ENCODE data around the gene TANGO2.
A peak's percentile ranks its signal among the peaks of the same experiment; 100 is the strongest.
"Not testable (repeated sequence)": the region's sequence is repeated elsewhere in the genome, so short reads cannot be mapped to it uniquely, and the experiment has no call there.

Gene TANGO2

DNA sequence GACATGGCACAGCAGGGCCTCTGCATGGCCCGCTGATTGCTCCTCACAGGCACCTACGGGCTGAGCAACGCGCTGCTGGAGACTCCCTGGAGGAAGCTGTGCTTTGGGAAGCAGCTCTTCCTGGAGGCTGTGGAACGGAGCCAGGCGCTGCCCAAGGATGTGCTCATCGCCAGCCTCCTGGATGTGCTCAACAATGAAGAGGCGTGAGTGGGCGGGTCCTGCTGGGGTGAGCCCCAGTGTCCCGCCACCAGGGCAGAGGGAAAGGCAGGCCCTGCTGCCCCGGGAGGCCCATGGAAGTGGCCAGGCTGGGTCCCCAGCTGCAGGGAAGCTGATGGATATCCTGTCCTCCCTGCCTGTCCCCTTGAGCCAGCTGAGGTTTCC, 40.6 kb downstream of the TANGO2 start:
- DNase-seq (ENCODE audit: low read depth in 2 of 3, low spot score in 2 of 3), result no peak

DNA sequence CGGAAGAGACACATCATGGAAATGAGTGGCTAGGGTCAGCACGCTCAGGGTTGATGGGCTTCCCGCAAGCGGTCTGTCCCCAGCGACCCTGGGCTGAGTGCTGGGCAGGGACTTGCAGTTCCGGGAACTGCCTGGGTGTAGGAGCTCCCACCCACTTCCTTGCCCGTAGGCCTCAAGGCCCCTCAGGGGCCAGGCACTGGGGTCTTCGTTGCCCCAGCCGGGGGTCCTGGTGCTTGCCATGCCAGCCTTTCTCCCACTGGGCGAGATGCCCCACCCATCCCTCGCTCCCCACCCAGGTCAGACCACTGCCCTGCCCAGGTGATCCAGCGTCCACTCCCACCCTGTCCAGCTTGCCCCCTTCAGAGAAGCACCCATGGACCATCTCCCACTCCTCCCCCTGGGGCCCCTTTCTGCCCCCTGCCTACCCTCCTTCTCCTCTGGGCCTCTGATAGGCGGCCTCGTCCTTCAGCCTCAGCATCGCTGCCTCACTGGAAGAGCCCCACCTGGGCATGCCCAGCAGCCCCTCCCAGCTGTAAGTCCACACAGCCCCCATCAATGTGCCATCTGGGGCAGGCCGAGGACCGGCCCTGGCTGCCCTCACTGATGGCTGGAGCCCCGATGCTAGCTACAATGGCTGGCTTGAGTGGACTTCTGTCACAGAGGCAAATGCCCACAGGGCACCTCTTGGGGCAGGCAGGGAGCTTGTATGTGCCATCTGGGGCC, 41.3 kb downstream of the TANGO2 start:
- no peak for DNase-seq (ENCODE audit: low read depth in 2 of 3, low spot score in 2 of 3)

DNA sequence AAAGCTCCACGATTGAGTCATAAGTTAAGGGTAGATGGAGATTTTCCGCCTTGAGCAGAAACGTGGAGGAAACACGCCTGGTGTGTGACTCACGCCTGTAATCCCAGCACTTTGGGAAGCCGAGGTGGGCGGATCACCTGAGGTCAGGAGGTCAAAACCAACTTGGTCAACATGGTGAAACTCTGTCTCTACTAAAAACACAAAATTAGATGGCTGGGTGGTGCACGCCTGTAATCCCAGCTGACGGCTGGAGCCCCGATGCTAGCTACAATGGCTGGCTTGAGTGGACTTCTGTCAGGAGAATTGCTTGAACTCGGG, 41.8 kb downstream of the TANGO2 start:
- DNase-seq (ENCODE audit: low read depth in 2 of 3, low spot score in 2 of 3), result no peak

DNA sequence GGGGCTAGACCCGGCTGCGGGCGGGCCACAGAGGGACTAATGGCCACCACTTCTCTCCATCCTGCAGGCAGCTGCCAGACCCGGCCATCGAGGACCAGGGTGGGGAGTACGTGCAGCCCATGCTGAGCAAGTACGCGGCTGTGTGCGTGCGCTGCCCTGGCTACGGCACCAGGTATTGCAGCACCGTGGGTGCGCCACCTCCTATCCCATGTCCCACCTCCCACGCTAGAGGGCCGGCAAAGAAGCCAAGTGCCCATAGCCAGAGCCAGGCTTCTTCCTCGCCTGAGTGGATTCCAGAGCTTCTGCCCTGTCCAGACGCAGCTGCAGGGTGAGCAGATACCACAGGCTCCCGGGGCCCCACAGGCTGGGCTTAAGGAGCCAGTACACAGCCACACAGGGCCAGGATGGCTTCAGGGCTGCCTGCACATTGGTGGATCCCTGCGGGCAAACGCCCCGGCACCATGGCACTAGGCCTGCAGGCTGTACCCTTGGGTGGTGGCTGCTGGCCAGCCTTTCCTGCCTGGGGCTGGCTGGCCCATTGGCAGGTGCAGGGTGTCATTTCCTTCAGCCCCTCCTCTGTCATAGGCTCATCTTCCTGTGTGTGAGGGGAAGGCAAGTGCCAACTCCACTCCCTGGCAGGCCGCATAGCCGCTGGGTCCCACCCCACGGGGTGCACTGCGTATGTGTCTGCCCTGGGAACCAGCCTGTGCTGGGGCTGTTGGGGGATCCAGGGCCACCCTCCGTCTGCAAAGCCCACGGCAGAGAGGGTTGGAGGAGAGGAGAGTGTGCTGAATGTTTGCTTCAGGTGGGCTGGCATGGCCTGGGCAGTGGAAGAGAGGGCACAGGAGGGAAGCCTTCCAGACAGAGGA, 42.6 kb downstream of the TANGO2 start:
- DNase-seq (ENCODE audit: low read depth in 2 of 3, low spot score in 2 of 3), result no peak

DNA sequence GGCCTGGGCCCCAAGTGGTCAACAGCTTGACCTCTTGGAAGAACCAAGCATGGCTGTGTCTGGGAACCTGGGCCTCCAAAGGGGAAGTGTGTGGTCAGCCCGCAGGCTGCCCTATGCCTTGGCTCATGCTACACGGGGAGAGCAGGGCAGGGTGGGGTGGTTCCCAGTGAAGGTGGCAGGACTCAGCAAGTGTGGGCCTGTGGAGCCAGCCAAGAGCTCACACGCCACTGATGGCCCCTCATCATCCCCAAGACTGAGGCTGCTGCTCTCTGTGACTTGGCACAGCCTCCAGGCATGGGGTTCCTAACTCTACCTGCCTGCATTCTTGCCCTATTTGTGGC, 43.2 kb downstream of the TANGO2 start:
- no peak for DNase-seq (ENCODE audit: low read depth in 2 of 3, low spot score in 2 of 3)

DNA sequence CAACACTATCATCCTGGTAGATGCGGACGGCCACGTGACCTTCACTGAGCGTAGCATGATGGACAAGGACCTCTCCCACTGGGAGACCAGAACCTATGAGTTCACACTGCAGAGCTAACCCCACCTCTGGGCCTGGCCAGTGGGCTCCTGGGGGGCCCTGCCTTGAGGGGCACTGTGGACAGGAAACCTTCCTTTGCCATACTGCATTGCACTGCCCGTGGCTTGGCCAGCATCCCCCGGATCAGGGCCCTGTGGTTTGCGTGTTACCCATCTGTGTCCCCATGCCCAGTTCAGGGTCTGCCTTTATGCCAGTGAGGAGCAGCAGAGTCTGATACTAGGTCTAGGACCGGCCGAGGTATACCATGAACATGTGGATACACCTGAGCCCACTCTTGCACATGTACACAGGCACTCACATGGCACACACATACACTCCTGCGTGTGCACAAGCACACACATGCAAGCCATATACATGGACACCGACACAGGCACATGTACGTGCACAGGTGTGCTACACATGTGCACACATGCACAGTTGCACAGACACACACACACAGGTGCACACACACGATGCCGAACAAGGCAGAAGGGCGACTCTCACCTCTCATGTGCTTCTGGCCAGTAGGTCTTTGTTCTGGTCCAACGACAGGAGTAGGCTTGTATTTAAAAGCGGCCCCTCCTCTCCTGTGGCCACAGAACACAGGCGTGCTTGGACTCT, 43.8 kb downstream of the TANGO2 start:
- DNase-seq (ENCODE audit: low read depth in 2 of 3, low spot score in 2 of 3), result no peak

DNA sequence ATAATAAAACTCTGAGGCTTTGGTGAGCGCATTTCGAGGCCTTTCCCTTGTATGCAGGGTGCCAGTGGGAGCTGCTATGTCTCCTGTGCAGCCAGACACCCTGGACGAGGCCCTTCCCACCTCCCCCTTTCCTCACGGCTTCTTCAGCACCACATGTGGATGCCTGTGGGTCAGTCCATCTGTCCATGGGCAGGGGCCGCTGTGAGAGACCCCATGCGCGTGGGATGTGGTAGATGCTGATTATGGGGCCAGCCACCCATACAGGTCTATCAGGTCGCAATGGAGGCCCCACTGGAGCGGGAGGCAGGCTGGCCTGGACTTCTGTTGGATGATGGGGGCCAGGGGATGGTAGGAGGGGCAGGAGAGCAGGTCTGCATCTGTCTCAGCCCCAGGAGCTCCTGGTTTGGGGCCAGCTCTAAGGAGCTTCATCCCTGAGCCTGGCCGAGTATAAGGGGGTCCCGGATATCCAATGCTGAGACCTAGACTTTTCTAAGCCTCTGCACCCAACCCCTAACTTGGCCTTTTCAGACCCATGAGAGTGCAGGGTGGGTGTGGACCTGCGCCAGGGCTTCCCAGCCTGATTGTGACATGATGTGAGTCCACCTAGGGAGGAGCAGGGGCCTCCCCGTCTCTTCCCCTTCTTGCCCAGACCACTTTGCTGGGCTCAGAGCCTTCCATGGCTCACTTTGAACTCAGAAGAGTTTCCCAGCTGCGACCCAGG, 45.1 kb downstream of the TANGO2 start:
- DNase-seq (ENCODE audit: low read depth in 2 of 3, low spot score in 2 of 3), result no peak

DNA sequence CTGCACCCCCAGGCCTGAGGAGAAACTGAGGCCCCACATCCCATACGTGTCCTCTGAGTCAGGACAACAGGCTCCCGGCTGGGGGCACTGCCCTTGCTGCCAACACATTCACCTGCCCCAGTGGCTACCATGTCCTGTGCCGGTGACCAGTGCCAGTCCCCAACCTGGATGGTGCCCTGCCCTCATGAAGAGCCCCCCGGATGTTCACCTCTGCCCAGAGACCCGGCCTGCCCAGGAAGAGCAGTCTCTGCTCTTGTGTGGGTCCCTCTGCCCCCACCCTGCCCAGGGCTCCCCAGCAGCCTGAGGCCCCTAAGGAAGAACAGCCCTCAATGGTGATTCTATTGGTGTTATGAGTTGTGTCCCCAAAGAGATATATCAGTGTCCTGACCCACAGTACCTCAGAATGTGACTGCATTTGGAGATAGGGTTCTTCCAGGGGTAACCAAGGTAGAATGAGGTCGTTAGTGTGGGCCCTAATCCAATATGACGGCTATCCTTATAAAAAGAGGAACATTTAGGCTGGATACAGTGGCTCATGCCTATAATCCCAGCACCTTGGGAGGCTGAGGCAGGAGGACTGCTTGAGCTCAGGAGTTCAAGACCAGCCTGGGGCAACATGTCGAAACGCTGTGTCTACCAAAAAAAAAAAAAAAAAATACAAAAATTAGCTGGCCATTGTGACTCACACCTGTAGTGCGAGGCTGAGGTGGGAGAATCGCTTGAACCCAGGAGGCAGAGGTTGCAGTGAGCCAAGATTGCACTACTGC, 45.9 kb downstream of the TANGO2 start:
- DNase-seq (ENCODE audit: low read depth in 2 of 3, low spot score in 2 of 3), result no peak

DNA sequence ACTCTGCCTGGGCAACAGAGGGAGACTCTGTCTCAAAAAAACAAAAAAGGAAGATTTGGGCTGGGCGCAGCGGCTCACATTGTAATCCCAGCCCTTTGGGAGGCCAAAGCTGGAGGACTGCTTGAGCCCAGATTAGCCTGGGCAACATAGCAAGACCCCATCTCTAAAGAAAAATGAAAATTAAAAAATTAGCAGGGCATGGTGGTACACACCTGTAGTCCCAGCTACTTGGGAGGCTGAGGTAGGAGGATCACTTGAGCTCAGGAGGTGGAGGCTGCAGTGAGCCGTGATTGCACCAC, 46.4 kb downstream of the TANGO2 start:
- DNase-seq (ENCODE audit: low read depth in 2 of 3, low spot score in 2 of 3), result not testable (repeated sequence)

DNA sequence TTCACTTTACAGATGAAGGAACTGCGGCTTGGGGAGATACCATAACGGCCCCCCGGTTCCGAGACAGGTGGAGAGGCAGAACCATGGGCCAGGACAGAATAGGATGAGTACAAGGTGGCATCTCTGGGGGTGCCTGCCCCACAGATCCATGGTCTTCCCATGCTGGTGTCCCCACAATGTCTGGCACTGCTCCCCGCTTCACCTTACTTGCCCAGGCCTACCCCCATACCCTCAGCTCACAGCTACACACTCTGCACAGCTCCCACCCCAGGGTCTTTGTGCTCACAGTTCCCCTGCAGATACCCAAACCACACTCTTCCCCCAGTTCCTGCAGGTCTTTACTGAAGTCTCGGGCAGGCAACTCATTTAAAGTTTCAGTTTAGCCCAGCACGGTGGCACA, 47.7 kb downstream of the TANGO2 start:
- DNase-seq (ENCODE audit: low read depth in 2 of 3, low spot score in 2 of 3), result no peak

DNA sequence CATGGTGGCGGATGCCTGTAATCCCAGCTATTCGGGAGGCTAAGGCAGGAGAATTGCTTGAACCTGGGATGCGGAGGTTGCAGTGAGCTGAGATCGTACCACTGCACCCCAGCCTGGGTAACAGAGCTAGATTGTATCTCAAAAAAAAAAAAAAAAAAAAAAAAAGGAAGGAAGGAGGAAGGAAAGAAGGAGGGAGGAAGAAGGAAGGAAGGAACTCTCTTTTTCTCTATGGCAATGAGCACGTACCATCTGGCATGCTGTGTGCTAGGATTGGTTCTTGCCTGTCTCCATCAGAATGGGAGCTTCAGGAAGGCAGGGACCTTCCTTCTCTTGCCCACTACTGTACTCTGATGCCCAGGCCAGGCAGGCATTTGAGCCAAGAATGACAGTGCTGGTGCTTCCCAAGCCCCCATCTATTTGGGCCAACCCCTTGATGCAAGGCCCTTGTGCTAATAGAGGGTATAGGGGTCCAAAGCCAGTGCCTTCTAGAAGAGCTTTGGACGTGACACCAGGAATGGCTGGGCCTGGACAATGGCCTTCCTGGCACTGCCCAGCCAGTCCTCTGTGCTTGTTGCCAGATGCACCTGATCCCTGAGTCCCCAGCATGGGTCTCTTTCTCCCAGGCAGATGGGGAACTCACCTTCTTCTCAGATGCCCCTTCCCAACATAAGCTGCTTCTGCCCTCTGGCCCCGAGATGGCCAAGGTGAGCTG, 48.6 kb downstream of the TANGO2 start:
- no peak for DNase-seq (ENCODE audit: low read depth in 2 of 3, low spot score in 2 of 3)

DNA sequence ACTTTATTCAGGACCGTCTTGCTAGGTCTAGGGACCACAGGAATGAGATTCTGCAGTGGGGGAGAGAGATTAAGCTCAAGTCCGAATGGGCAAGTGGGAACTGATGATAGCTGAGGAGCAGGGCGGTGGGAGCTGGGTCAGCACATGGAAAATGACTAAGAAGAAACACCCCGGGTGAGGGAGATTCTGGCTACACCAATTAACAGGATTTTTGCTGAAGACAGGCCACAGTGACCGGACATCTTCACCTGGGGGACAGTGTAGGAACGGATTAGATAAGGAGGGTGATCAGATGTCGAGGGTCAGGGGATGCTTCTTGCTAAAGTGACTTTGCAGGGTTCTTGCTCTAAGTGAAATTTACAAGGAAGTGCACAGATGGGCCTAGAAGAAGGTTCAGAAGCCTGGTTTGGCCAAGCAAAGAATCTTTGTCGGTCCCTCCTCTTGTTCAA, 50.6 kb downstream of the TANGO2 start:
- no peak for DNase-seq (ENCODE audit: low read depth in 2 of 3, low spot score in 2 of 3)

DNA sequence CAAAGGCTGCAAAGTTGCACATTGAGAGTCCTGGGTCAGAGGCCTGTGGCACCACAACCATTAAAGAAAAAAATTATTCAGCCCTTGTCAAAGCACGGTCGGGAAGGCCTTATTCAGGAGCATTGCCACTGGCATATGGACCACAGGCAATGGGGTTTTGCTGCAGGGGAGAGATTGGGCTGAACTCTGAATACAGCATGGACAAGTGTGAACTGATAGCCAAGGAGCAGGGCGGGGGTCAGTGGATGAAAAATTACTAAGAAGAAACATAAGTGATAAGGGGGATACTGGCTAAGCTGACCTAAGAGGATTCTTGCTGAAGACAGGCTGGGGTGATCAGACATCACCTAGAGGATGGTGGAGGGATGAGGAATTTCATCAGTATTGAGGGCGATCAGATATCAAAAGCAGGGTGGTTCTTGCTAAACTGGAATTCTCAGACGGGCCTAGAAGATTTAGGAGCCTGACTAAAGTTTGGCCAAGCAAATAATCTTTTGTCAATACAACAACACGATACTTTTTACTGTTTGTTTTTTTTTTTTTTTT, 55.8 kb downstream of the TANGO2 start:
- DNase-seq (ENCODE audit: low read depth in 2 of 3, low spot score in 2 of 3), result no peak

DNA sequence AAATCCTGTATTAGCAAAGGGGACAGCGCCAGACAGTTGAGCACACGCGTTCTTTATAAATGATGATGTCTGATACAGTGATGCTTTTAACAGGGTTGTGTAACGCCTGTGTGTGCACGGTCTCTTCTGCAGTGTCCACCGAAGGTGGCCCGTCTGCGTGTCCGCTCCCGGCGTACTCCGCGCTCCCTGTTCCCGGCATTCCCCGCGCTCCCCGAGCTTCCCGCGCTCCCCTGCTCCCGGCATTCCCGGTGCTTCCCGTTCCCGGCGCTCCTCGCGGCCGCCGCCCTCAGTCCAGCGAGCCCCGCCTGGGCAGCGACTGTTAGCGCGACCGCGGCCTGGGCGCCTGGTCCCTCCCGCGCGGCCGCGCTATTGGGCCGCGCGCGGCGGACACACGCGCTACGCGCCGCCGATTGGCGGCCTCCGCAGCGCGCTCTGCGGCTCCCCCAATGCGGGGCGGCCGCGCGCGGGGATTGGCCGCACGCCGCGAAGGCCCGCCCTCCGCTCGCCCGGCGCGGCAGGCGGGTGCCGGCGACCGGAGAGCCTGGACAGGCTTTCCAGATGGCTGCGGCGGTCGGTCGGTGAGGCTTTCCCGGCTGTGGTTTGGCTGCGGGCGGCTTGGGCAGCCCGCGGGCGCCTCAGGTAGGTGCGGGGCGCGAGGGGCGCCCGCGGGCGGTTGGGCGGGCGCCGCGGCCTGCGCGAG, 59.0 kb downstream of the TANGO2 start, which contains the start of gene DGCR8:
DGCR8 (plus strand) TSS at position 497 of the 700 bp plus-strand sequence. CDS start 5,723 bp downstream, outside the sequence.
- peak in 2 of 3 experiments; percentile 49 to 65 for DNase-seq (ENCODE audit: low read depth in 2 of 3, low spot score in 2 of 3)

DNA sequence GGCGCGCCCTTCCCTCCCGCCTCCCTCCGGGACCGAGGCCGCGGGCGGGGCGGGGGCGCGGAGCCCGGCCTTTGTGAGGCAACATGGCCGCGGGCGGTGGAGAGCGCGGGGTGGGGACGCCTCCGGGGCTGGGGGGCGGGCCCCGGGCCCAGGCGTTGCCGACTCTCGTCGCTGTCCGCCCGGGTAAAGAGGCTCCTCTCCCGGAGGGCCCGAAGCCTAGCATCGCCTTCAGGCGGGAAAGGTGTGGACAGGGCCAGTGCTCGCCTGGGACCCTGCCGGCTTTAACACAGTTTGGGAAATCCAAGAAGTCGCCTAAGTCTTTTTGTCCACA, 59.5 kb downstream of the TANGO2 start:
- DNase-seq (ENCODE audit: low read depth in 2 of 3, low spot score in 2 of 3), result peak in 1 of 3 experiments; percentile 54

DNA sequence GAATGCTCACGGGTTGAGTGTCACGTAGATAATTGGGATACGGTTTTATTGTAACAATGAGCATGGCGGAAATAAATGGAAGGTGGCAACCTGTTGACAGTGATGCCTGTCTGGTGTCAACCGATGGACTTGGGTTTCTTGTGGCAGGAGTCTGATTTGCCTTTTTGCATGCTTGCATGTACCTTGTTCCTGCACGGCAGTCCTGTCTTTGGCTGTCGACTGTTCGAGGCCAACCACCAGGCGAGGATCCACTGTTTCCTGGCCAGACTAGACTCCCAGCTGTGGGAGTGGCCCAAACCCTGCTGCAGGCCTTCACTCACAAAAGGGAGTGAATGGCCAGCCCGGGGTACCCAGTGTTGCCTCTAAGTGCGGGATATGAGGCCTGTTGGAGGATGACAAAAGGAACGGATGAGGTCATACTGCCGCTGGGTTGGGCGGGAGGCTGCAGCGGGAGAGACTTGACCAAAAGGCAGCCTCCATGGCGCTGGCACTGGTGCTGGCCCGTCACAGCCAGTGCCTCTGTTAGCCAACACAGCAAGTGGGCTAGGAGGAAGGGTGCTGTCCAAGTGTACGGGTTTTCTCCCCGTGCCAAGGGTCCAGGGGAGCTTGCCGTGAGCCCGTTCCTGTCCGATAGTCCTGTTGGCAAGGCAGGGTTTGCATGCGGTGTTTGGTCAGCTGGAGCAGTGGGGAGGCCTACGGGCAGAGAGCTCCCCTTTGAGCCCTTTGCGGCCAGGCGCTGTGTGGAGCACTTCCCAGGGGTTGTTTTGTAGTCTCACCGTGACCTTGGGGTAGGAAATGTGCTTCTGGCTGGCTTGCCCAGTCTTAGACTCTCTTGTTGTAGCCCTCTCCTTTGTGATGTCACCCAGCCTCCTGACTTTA, 60.1 kb downstream of the TANGO2 start:
- no peak for DNase-seq (ENCODE audit: low read depth in 2 of 3, low spot score in 2 of 3)

DNA sequence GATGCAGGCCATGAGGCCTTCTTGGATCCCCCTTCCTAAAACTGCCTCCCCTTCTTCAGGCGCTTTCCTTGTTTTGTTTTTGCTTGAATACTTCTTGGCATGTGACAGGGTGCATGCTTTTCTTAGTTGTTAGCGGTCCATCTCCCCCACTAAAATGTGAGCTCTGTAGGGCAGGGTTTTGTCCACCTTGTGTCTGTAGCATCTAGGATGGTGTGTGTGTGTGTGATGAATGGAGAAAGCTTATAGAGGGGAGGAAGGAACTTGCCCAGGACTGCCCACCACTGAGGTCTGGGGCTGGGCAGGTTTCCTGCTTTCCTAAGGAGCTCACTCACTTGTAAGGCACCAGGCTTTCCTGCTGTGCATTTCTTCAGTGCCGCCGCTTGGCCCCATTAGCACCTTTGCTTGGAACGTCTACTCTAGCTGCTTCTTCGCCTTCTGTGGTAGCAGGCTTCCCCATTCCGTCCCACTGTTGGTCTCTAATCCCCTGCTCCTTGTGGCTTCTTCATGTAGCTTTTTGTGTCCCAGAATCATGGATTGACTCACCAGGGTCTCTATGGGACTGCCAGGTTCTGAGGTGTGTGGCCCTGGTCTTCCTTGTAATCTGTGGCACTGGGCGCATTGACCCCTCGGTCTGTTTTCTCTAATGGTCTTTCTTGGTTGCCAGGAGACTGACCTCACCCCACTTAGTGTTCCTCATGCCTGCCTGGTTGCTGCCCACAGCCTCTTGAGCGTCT, 62.4 kb downstream of the TANGO2 start:
- DNase-seq (ENCODE audit: low read depth in 2 of 3, low spot score in 2 of 3), result no peak

Measured in activated CD8-positive, alpha-beta memory T cell treated with anti-CD3 and anti-CD28 coated beads for 48 hours (primary cell).